ENCODE measurements around the gene FAM163B.

The FAM163B gene

DNA sequence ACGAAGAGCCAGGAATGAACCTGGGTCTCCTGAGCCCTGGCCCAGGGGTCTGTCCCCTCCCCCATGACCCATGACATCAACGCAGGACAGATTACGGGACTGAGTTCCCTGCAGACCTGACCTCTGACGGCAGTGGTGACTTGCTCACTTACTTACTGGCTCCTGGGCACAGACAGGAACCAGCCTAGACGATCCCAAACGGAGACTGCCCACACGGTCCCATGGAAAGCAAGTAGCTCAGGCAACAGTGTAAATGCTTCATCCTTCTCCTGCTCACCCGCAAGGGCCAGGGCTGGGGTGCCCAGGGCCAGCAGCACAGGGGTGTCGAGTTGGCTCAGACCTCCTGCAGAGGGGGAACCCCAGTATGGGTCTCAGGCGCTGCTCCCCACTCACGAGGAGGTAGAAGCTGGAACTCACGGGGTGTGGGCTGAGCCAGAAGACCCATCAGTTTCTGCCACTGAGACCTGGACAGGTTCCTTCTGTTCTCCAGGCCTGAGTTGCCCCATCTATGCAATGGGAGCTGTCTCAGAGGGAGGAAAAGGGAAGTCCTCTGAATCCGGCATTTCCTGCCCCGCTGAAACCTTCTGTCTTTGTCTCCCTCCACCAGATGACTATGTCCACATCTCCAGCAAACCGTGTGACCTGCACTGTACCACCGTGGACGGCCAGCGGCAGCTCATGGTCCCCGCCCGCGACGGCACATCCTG is 69.0 kb downstream of the FAM163B start:
- Histone ChIP-seq H3K27ac (peak overlapping the region in 1 of 2 donors; percentile 63), H3K4me3 (peak overlapping the region; percentile 62)
- no peak for DNase-seq (ENCODE audit: low spot score)
- no peak for TF ChIP-seq CTCF (IDR thresholded peaks at IDR 0.05)

DNA sequence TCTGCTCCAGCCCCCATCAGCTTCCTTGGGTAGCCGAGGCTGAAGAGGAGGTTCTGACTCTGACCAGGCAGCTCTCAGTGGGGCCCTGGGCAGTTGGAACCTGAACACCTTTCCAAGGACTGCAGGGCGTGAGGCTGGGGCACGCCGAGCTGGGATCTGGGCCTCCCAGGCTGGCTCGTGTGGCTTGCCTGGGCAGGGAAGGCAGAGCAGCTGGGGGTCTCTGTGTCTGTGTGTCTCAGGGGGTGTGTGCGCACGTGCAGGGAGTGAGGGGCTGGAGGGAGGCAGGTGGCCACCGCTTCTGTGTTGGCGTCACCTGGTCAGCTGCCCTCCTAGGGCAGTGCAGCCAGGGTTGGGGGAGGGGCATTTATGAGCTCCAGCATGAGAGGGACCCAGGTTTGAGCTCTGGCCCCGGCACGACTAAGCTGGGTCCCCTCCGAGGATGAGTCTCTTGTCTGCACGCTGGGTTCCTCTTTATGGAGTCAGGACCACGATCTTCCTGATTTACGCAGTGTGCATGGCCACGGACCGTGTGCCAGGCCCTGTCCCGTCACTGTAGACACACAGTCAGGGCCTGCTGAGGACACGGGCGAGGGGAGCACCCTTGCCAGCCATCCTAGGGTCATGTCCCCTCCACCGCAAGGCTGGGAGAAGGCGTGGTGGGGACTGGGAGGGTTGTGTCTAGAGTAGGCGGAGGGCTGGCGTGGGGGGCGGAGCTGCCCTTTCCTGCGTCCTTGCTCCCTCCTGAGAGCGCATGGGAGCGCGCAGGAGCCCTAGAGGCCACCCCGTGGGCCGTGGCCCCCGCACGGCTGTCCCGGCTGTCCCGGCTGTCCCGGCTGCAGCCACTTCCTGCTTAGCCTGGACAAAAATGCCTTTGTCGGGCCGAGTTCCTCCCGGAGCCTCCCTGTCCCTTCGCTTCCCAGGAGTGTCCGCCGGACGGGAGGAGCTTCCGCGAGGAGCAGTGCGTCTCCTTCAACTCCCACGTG is 70.0 kb downstream of the FAM163B start:
- TF ChIP-seq CTCF (IDR thresholded peaks at IDR 0.05), result no peak

GRCh38 chr9:133538176-133538575 is 71.0 kb downstream of the FAM163B start:
- DNase-seq (ENCODE audit: low spot score), result no peak
- no peak for TF ChIP-seq CTCF (IDR thresholded peaks at IDR 0.05)
- no peak overlapping the region for H3K4me3 ChIP-seq
- H3K27ac ChIP-seq, result no peak overlapping the region

More for the DNA sequence above, 70.0 kb downstream of the FAM163B start:
- Histone ChIP-seq H3K27ac (peak overlapping the region in 1 of 2 donors; percentile 63), H3K4me3 (peak overlapping the region; percentile 62)
- no peak for DNase-seq (ENCODE audit: low spot score)

DNA sequence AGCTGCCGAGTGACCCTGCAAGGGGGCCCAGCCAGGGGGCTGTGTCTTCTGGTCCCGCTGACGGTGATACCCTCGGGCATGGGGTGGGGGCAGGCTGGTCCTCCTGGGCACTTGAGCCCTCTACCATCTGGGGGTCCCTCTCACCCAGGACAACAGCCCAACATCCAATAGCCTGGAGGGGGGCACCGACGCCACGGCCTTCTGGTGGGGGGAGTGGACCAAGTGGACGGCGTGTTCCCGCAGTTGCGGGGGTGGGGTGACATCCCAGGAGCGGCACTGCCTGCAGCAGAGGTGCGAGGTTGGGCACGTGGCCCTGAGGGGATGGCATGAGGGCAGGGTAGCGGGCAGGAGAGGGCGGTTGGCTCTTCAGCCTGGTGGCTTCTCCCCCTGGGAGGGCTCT is 71.9 kb downstream of the FAM163B start:
- Histone ChIP-seq H3K27ac (no peak overlapping the region), H3K4me3 (no peak overlapping the region)
- no peak for TF ChIP-seq CTCF (IDR thresholded peaks at IDR 0.05)
- no peak for DNase-seq (ENCODE audit: low spot score)

GRCh38 chr9:133536536-133536935 is 72.7 kb downstream of the FAM163B start:
- H3K27ac ChIP-seq, result no peak overlapping the region
- DNase-seq (ENCODE audit: low spot score), result no peak
- no peak for TF ChIP-seq CTCF (IDR thresholded peaks at IDR 0.05)
- H3K4me3 ChIP-seq, result no peak overlapping the region

DNA sequence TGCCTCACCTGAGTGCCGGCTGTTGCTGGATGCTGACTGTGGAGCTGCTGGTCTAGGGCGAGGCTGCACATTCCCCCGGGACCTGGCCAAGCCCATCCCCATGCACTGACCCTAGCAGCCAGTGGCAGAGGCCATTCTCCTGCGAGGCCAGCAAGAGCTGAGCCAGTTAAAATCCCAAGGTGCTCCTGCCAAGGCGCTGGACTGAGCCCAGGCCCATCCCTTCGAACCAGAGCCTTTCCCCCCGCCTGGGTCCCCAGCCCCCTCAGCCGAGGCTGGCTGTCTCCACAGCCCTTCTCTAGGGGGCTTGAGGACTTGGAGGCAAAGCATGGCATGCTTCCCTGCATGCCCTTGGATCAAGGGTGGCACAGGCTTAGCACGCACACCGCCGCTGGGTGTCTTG is 73.1 kb downstream of the FAM163B start:
- Histone ChIP-seq H3K27ac (no peak overlapping the region), H3K4me3 (peak overlapping the region; percentile 74)
- TF ChIP-seq CTCF (IDR thresholded peaks at IDR 0.05), result no peak
- no peak for DNase-seq (ENCODE audit: low spot score)

Measured in coronary artery (tissue), 2 donors.